ENCODE measurements around the gene CCR5AS.
"Not testable (repeated sequence)": the region's sequence is repeated elsewhere in the genome, so short reads cannot be mapped to it uniquely, and the experiment has no call there.

The CCR5AS gene

DNA sequence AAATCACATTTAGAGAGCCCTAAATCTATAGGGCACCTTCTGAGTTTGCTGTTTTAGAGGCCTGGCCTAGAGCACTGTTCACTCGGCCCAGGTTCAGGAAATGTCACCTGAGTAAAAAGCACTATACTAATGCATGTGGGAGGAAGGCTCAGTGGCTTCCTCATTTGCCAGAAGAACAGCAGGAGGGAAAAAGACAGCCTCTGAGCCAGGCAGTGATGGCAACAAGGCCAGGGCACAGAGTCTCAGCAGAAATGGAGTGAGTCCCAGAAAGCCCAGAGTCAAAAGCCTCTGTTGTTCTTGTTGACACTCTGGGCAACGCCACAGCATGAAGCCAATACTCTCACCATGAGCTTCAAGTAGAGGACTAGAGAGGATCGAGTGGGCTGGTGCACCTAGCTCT, 32.0 kb upstream of the CCR5AS start:
- Mint-ChIP-seq H3K27ac (no peak overlapping the region), H3K27me3 (no peaks in the 10 kb centered on the region), H3K36me3 (ENCODE audit: low read depth) (no peaks in the 10 kb centered on the region), H3K4me3 (no peak overlapping the region), H3K4me1 (peaks cover 26% of the 10 kb centered on the region)
- ATAC-seq: no peak
- H3K9me3 ChIP-seq (ENCODE audit: control insufficient read depth, low read length, poor library complexity, severe bottlenecking): no peaks in the 10 kb centered on the region
- no peak for DNase-seq

DNA sequence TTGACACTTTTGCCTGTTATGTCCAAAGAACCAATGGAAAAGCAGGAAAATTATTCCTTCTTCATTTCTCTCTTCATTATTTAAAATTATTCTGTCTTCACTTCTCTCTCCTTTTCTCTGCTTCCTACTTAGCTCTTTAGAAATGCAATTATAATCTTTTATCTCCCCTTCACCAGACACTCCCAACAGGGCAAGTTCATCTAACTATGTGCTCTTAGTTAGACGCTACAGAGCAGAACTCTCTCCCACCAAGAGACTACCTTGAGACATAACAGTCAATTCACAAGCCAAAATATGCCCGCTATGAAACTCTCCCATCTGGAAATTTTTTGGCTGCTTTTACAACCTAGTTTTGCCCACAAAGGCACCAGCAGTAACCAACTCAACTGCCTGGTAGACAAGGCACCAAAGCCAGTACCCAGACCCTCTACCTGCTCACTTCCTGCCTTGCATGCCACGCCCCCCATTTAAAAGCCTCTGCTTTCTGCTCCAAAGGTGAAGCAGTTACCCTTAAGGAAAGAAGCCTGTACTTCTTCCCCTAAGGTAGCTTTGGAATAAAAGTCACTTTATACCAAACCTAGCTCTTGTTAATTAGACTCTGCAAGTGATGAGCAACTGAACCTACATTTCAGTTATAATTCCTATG, 28.3 kb upstream of the CCR5AS start:
- Mint-ChIP-seq H3K4me3 (no peak overlapping the region), H3K27me3 (no peaks in the 10 kb centered on the region), H3K27ac (no peak overlapping the region), H3K4me1 (peaks cover 8% of the 10 kb centered on the region), H3K36me3 (ENCODE audit: low read depth) (no peaks in the 10 kb centered on the region)
- ATAC-seq: no peak
- no peak for DNase-seq
- H3K9me3 ChIP-seq (ENCODE audit: control insufficient read depth, low read length, poor library complexity, severe bottlenecking): no peaks in the 10 kb centered on the region

DNA sequence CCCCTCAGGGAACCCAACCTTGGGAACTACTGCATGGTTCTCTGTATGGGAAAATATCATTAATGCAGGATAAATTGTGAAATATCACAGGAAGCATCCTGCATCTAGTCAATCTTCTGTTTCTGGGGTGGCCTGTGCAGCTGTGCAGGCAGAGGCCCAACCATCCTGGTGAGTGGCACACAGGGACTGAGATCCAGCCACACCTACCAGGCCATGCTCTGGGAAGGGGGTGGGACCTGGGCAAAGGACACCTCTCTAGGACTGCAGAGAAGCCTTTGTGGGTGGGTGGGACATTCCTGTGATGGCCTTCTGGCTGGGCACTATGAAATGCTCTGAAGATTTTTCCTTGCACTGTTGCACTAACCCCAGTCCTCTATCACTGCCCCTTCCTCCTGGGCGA, 27.0 kb upstream of the CCR5AS start:
- Mint-ChIP-seq H3K27me3 (no peaks in the 10 kb centered on the region), H3K36me3 (ENCODE audit: low read depth) (no peaks in the 10 kb centered on the region), H3K27ac (no peak overlapping the region), H3K4me1 (peaks cover 8% of the 10 kb centered on the region), H3K4me3 (no peak overlapping the region)
- no peaks in the 10 kb centered on the region for H3K9me3 ChIP-seq (ENCODE audit: control insufficient read depth, low read length, poor library complexity, severe bottlenecking)
- ATAC-seq: no peak
- no peak for DNase-seq

GRCh38 chr3:46433118-46433517, 26.3 kb upstream of the CCR5AS start:
- H3K27me3 Mint-ChIP-seq; H3K27ac Mint-ChIP-seq; H3K4me3 Mint-ChIP-seq; H3K36me3 Mint-ChIP-seq (ENCODE audit: low read depth); ATAC-seq; H3K4me1 Mint-ChIP-seq; H3K9me3 ChIP-seq (ENCODE audit: control insufficient read depth, low read length, poor library complexity, severe bottlenecking); DNase-seq: not testable (repeated sequence)

- H3K36me3 Mint-ChIP-seq (ENCODE audit: low read depth); H3K4me1 Mint-ChIP-seq; H3K27ac Mint-ChIP-seq; H3K9me3 ChIP-seq (ENCODE audit: control insufficient read depth, low read length, poor library complexity, severe bottlenecking); H3K4me3 Mint-ChIP-seq; H3K27me3 Mint-ChIP-seq; DNase-seq; ATAC-seq: not testable (repeated sequence)
Observed at GRCh38 chr3:46431905-46432304, 25.0 kb upstream of the CCR5AS start.

DNA sequence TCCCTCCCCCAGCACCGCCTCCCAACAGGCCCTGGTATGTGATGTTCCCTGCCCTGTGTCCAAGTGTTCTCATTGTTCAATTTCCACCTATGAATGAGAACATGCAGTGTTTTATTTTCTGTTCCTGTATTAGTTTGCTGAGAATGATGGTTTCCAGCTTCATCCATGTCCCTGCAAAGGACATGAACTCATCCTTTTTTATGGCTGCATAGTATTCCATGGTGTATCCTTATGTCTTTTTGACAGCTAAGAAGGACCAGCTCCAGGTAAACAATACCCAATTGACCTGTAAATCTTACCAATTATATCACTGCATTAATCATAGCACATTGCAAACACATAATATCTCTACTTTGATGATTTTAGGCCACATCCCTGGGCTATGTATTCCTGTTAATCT, 24.0 kb upstream of the CCR5AS start:
- not testable (repeated sequence) for H3K4me3 Mint-ChIP-seq; ATAC-seq; H3K9me3 ChIP-seq (ENCODE audit: control insufficient read depth, low read length, poor library complexity, severe bottlenecking); H3K36me3 Mint-ChIP-seq (ENCODE audit: low read depth); H3K27me3 Mint-ChIP-seq; H3K27ac Mint-ChIP-seq; DNase-seq
- H3K4me1 Mint-ChIP-seq: peaks cover 19% of the 10 kb centered on the region

DNA sequence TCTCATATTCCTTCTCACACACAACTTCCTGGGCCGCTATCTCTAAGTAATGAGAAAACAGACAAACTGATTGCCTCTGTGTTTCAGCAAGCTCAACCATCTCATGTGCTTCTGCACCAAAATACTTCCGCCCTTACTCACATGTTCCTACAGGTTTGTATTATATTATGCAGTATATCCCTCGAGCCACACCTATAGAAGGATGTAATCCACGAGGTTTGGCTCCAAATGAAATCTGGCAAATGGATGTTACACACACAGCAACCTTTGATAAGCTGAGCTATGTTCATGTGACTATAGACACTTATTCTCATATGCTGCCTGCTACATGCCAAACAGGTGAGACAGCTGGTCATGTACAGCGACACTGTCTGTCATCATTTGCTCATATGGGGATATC, 22.8 kb upstream of the CCR5AS start:
- H3K36me3 Mint-ChIP-seq (ENCODE audit: low read depth): no peaks in the 10 kb centered on the region
- peaks cover 10% of the 10 kb centered on the region for H3K4me1 Mint-ChIP-seq
- DNase-seq (no peak), ATAC-seq (no peak)
- H3K27ac Mint-ChIP-seq: no peak overlapping the region
- no peaks in the 10 kb centered on the region for H3K27me3 Mint-ChIP-seq
- no peaks in the 10 kb centered on the region for H3K9me3 ChIP-seq (ENCODE audit: control insufficient read depth, low read length, poor library complexity, severe bottlenecking)
- no peak overlapping the region for H3K4me3 Mint-ChIP-seq

DNA sequence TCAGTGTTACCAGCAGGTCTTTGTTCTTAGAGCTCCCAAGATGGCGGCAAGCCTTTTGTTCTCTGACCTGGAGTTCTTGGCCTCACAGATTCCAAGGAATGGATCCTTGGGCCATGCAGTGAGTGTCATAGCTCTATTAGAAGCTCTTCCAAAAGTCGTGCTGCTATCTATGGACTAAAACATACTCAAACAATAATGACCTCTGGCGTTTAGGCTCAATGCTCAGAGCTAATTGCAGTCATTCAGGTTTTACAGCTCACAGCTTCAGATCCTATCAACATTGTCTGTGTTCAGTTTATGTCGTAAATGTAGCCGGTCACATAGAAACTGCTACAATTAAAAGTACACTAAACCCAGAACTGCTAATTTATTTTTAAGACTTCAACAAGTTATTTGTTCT, 22.4 kb upstream of the CCR5AS start:
- Mint-ChIP-seq H3K27ac (no peak overlapping the region), H3K27me3 (no peaks in the 10 kb centered on the region), H3K4me1 (peaks cover 10% of the 10 kb centered on the region), H3K36me3 (ENCODE audit: low read depth) (no peaks in the 10 kb centered on the region), H3K4me3 (no peak overlapping the region)
- ATAC-seq (no peak), DNase-seq (no peak)
- no peaks in the 10 kb centered on the region for H3K9me3 ChIP-seq (ENCODE audit: control insufficient read depth, low read length, poor library complexity, severe bottlenecking)

DNA sequence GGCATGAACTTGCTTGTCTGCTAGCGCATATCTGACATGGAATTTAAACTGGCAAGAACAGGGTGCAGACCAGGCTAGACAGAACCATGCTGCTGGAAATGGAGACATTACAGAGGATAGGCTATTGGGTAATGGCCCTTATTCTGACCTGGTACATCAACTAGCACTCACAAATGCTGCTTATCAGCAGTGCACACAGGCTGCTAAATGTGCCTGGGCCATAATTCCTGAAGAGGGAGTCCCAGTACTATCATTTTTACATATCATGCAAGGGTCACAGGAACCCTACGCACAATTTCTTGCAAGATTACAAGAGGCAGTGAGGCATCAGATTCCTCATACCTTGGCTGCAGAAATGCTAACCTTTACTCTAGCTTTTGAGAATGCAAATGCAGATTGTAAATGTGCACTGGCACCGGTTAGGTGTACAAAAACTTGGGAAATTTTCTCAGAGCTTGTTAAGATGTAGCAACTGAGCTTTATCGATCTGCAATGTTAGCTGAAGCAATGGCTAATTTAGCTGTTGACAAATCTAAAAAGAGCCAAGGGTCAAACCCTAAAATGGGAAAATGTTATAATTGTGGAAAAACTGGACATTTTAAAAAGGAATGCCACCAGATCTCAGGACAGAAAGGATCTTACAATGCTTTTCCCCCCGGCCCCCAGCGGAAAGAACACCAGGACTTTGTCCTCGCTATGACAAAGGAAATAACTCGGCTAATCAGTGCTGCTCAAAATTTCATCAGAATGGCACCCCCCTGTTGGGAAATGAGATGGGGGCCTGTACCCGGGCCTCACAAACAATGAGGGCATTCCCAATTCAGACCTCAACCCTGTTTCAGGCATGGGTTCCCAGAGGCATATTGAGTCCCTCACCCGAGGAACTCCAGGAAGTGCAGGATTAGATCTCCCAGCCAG, 21.3 kb upstream of the CCR5AS start:
- H3K4me1 Mint-ChIP-seq: peaks cover 10% of the 10 kb centered on the region
- no peaks in the 10 kb centered on the region for H3K9me3 ChIP-seq (ENCODE audit: control insufficient read depth, low read length, poor library complexity, severe bottlenecking)
- no peaks in the 10 kb centered on the region for H3K36me3 Mint-ChIP-seq (ENCODE audit: low read depth)
- H3K4me3 Mint-ChIP-seq: no peak overlapping the region
- no peaks in the 10 kb centered on the region for H3K27me3 Mint-ChIP-seq
- ATAC-seq (no peak), DNase-seq (no peak)
- no peak overlapping the region for H3K27ac Mint-ChIP-seq

GRCh38 chr3:46427404-46427803, 20.5 kb upstream of the CCR5AS start:
- H3K9me3 ChIP-seq (ENCODE audit: control insufficient read depth, low read length, poor library complexity, severe bottlenecking); H3K27me3 Mint-ChIP-seq; H3K36me3 Mint-ChIP-seq (ENCODE audit: low read depth); DNase-seq; H3K4me3 Mint-ChIP-seq; ATAC-seq; H3K27ac Mint-ChIP-seq: not testable (repeated sequence)
- peaks cover 10% of the 10 kb centered on the region for H3K4me1 Mint-ChIP-seq

DNA sequence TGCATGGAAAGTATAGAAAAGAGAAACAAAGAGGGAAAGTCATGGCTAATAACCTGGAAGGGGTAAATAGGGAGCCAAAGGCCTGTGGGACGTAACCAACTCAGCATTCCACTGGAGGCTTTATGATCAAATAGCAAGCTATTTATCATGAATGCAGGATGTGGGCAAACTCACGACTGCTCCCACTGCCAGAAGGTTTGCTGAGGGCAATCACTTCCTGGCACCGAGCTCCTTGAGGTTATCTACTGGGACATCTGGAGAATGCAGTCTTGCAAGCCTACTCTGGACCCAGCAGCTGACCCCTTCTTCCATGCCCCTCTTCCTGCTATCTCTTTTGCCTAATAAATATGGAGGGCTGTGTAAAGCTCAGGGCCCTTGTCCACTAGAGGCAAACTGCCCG, 19.6 kb upstream of the CCR5AS start:
- not testable (repeated sequence) for H3K4me3 Mint-ChIP-seq; H3K27me3 Mint-ChIP-seq; H3K9me3 ChIP-seq (ENCODE audit: control insufficient read depth, low read length, poor library complexity, severe bottlenecking); H3K27ac Mint-ChIP-seq; H3K36me3 Mint-ChIP-seq (ENCODE audit: low read depth); DNase-seq; ATAC-seq
- peaks cover 10% of the 10 kb centered on the region for H3K4me1 Mint-ChIP-seq

DNA sequence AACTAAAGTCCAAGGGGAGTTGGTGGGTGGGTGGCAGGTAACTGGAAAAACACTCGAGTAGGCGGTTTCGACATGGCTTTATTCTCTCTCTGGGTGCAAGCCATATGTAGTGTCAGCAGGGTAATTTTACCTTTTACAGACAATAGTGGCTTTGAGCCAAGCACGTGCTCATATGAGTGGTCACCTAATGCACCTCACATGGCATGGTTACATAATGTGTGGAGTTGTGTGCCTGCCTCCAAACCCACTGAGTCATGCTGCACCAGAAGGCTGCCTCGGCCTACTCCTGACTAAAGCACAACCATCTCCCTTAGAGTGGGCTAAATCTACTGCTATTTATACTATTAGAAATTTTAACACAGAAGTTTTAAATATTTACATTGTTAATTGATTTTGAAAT, 16.7 kb upstream of the CCR5AS start:
- no peak overlapping the region for H3K4me3 Mint-ChIP-seq
- DNase-seq (no peak), ATAC-seq (no peak)
- H3K9me3 ChIP-seq (ENCODE audit: control insufficient read depth, low read length, poor library complexity, severe bottlenecking): no peaks in the 10 kb centered on the region
- H3K27me3 Mint-ChIP-seq: no peaks in the 10 kb centered on the region
- no peaks in the 10 kb centered on the region for H3K36me3 Mint-ChIP-seq (ENCODE audit: low read depth)
- H3K27ac Mint-ChIP-seq: no peak overlapping the region
- peaks cover 10% of the 10 kb centered on the region for H3K4me1 Mint-ChIP-seq

GRCh38 chr3:46422617-46423016, 15.8 kb upstream of the CCR5AS start:
- peaks cover 10% of the 10 kb centered on the region for H3K4me1 Mint-ChIP-seq
- H3K36me3 Mint-ChIP-seq (ENCODE audit: low read depth): no peaks in the 10 kb centered on the region
- H3K4me3 Mint-ChIP-seq: no peak overlapping the region
- H3K27me3 Mint-ChIP-seq: no peaks in the 10 kb centered on the region
- H3K27ac Mint-ChIP-seq: no peak overlapping the region
- no peak for ATAC-seq
- no peak for DNase-seq
- no peaks in the 10 kb centered on the region for H3K9me3 ChIP-seq (ENCODE audit: control insufficient read depth, low read length, poor library complexity, severe bottlenecking)

- DNase-seq (no peak), ATAC-seq (no peak)
Observed at GRCh38 chr3:46420931-46421330, 14.1 kb upstream of the CCR5AS start.

More at GRCh38 chr3:46420931-46421330, 14.1 kb upstream of the CCR5AS start:
- no peaks in the 10 kb centered on the region for H3K9me3 ChIP-seq (ENCODE audit: control insufficient read depth, low read length, poor library complexity, severe bottlenecking)
- no peaks in the 10 kb centered on the region for H3K27me3 Mint-ChIP-seq
- H3K4me1 Mint-ChIP-seq: no peaks in the 10 kb centered on the region
- H3K36me3 Mint-ChIP-seq (ENCODE audit: low read depth): no peaks in the 10 kb centered on the region
- no peak overlapping the region for H3K27ac Mint-ChIP-seq
- H3K4me3 Mint-ChIP-seq: no peak overlapping the region
